ENCODE data around the gene SERPINA3. TPM values are rescaled to one million over a fixed set of nuclear protein-coding genes. Genes with fewer than 3 reads are reported as not detected.

SERPINA3 gene
- total RNA-seq, 1 donor from 2014 or later, result 5.2 TPM

GRCh38 chr14:94621358-94622134 is 9.4 kb downstream of the SERPINA3 start:
- DNase-seq (ENCODE audit: low spot score, unreplicated experiment), result no peak
- H3K4me1 Mint-ChIP-seq (ENCODE audit: low read depth), result no peaks in the 10 kb centered on the region
- H3K9me3 Mint-ChIP-seq (ENCODE audit: low read depth), result peaks cover 26% of the 10 kb centered on the region
- peaks cover 12% of the 10 kb centered on the region for H3K36me3 Mint-ChIP-seq (ENCODE audit: insufficient read depth)
- no peak overlapping the region for H3K27ac Mint-ChIP-seq
- no peak overlapping the region for H3K4me3 Mint-ChIP-seq (ENCODE audit: low read depth)
- no peak for TF ChIP-seq CTCF (IDR thresholded peaks at IDR 0.05; ENCODE audit: unreplicated experiment)
- peaks cover 11% of the 10 kb centered on the region for H3K27me3 Mint-ChIP-seq

- DNase-seq (ENCODE audit: low spot score, unreplicated experiment), result no peak
- Mint-ChIP-seq H3K9me3 (ENCODE audit: low read depth) (peaks cover 14% of the 10 kb centered on the region), H3K27ac (no peak overlapping the region), H3K4me3 (ENCODE audit: low read depth) (no peak overlapping the region), H3K27me3 (peaks cover 11% of the 10 kb centered on the region), H3K36me3 (ENCODE audit: insufficient read depth) (peaks cover 8% of the 10 kb centered on the region), H3K4me1 (ENCODE audit: low read depth) (peaks cover 3% of the 10 kb centered on the region)
- no peak for TF ChIP-seq CTCF (IDR thresholded peaks at IDR 0.05; ENCODE audit: unreplicated experiment)
Observed at GRCh38 chr14:94622653-94623421, 10.6 kb downstream of the SERPINA3 start.

GRCh38 chr14:94623422-94623809 is 11.2 kb downstream of the SERPINA3 start:
- H3K4me1 Mint-ChIP-seq (ENCODE audit: low read depth), result peaks cover 3% of the 10 kb centered on the region
- no peak for DNase-seq (ENCODE audit: low spot score, unreplicated experiment)
- H3K36me3 Mint-ChIP-seq (ENCODE audit: insufficient read depth), result peaks cover 8% of the 10 kb centered on the region
- no peak overlapping the region for H3K27ac Mint-ChIP-seq
- peaks cover 8% of the 10 kb centered on the region for H3K9me3 Mint-ChIP-seq (ENCODE audit: low read depth)
- TF ChIP-seq CTCF (IDR thresholded peaks at IDR 0.05; ENCODE audit: unreplicated experiment), result no peak
- H3K4me3 Mint-ChIP-seq (ENCODE audit: low read depth), result no peak overlapping the region
- peaks cover 11% of the 10 kb centered on the region for H3K27me3 Mint-ChIP-seq

GRCh38 chr14:94623856-94624499 is 11.8 kb downstream of the SERPINA3 start:
- peaks cover 3% of the 10 kb centered on the region for H3K4me1 Mint-ChIP-seq (ENCODE audit: low read depth)
- peaks cover 2% of the 10 kb centered on the region for H3K36me3 Mint-ChIP-seq (ENCODE audit: insufficient read depth)
- peaks cover 3% of the 10 kb centered on the region for H3K9me3 Mint-ChIP-seq (ENCODE audit: low read depth)
- DNase-seq (ENCODE audit: low spot score, unreplicated experiment), result no peak
- H3K27me3 Mint-ChIP-seq, result peaks cover 15% of the 10 kb centered on the region
- H3K4me3 Mint-ChIP-seq (ENCODE audit: low read depth), result no peak overlapping the region
- no peak for TF ChIP-seq CTCF (IDR thresholded peaks at IDR 0.05; ENCODE audit: unreplicated experiment)
- no peak overlapping the region for H3K27ac Mint-ChIP-seq
